NB4 (cell line): ENCODE data around the gene LTBP1.
"Not testable (repeated sequence)": the region's sequence is repeated elsewhere in the genome, so short reads cannot be mapped to it uniquely, and the experiment has no call there.

Source experiments
- DNase-seq: peaks from one replicate; pipeline ENCODE4 v3.0.0; 2010; ENCODE audit warnings: low read depth
- H3K4me3 ChIP-seq: one replicate; pipeline ENCODE4 v1.5.1; 2011; ENCODE audit warnings: mild to moderate bottlenecking, low read depth, low read length, moderate library complexity
- CTCF ChIP-seq: IDR thresholded peaks from one replicate; pipeline ENCODE4 v1.5.1; 2012; ENCODE audit warnings: low read depth, low read length
- MAX ChIP-seq: IDR thresholded peaks from 2 replicates; pipeline ENCODE4 v1.6.1; 2011; ENCODE audit warnings: low read depth, low read length
- MYC ChIP-seq: IDR thresholded peaks from 2 replicates; pipeline ENCODE4 v1.6.1; 2011; ENCODE audit warnings: low read depth, low read length
- POLR2A ChIP-seq: IDR thresholded peaks from 2 replicates; pipeline ENCODE4 v1.6.1; 2011; ENCODE audit warnings: mild to moderate bottlenecking; ENCODE audit not compliant: insufficient read length; ENCODE audit errors: extremely low read depth

The LTBP1 gene

GRCh38 chr2:32981612-32982011 is 34.9 kb downstream of the LTBP1 start:
- no peak overlapping the region for H3K4me3 ChIP-seq
- TF ChIP-seq MAX: no peak
- TF ChIP-seq CTCF: no peak
- no peak for TF ChIP-seq POLR2A
- TF ChIP-seq MYC: no peak
- no peak for DNase-seq

- DNase-seq, H3K4me3 ChIP-seq: not testable (repeated sequence)
These were observed 36.6 kb downstream of the LTBP1 start for GRCh38 chr2:32983193-32983924.

- no peak for TF ChIP-seq MAX
- no peak for TF ChIP-seq MYC
- no peak for TF ChIP-seq CTCF
- TF ChIP-seq POLR2A: no peak
- DNase-seq: no peak
These were observed 39.7 kb downstream of the LTBP1 start for GRCh38 chr2:32986480-32986879.

GRCh38 chr2:32988525-32988924 is 41.8 kb downstream of the LTBP1 start:
- DNase-seq: no peak
- no peak for TF ChIP-seq CTCF
- no peak for TF ChIP-seq MAX
- TF ChIP-seq POLR2A: no peak
- no peak for TF ChIP-seq MYC
- H3K4me3 ChIP-seq: no peak overlapping the region

More at GRCh38 chr2:32986480-32986879, 39.7 kb downstream of the LTBP1 start:
- no peak overlapping the region for H3K4me3 ChIP-seq

- no peak for TF ChIP-seq MYC
- TF ChIP-seq CTCF: no peak
- TF ChIP-seq MAX: no peak
- TF ChIP-seq POLR2A: no peak
- no peak overlapping the region for H3K4me3 ChIP-seq
- no peak for DNase-seq
These were observed 43.8 kb downstream of the LTBP1 start for GRCh38 chr2:32990556-32990955.

- no peak overlapping the region for H3K4me3 ChIP-seq
- TF ChIP-seq MAX (no peak), POLR2A (no peak), CTCF (no peak), MYC (no peak)
These were observed 44.5 kb downstream of the LTBP1 start for GRCh38 chr2:32991091-32991845.

More at GRCh38 chr2:32991091-32991845, 44.5 kb downstream of the LTBP1 start:
- no peak for DNase-seq
